ENCODE measurements around the gene KCNK10. TPM values are rescaled to one million over a fixed set of nuclear protein-coding genes. Genes with fewer than 3 reads are reported as not detected.

Gene KCNK10
- total RNA-seq, 4 donors from 2014 or later = 0.02 TPM; not detected in 3

GRCh38 chr14:88168498-88169165 is 154.4 kb downstream of the KCNK10 start:
- intact Hi-C loops (cut with DNase I; ENCODE audit: low total_unique reads) = no loop called here
- WGBS, 2 donors = 56 to 58% methylated on average over 3 of the region's 3 CpGs
- TF ChIP-seq POLR2A (IDR thresholded peaks at IDR 0.05) = no peak
- TF ChIP-seq, protein P1, sequence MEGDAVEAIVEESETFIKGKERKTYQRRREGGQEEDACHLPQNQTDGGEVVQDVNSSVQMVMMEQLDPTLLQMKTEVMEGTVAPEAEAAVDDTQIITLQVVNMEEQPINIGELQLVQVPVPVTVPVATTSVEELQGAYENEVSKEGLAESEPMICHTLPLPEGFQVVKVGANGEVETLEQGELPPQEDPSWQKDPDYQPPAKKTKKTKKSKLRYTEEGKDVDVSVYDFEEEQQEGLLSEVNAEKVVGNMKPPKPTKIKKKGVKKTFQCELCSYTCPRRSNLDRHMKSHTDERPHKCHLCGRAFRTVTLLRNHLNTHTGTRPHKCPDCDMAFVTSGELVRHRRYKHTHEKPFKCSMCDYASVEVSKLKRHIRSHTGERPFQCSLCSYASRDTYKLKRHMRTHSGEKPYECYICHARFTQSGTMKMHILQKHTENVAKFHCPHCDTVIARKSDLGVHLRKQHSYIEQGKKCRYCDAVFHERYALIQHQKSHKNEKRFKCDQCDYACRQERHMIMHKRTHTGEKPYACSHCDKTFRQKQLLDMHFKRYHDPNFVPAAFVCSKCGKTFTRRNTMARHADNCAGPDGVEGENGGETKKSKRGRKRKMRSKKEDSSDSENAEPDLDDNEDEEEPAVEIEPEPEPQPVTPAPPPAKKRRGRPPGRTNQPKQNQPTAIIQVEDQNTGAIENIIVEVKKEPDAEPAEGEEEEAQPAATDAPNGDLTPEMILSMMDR (IDR thresholded peaks at IDR 0.05) = no peak
- DNase-seq (ENCODE audit: low spot score in 2 of 2) = no peak
- no peak overlapping the region for H3K4me3 ChIP-seq (ENCODE audit: low read depth, poor library complexity, severe bottlenecking)

GRCh38 chr14:88168025-88168424 is 155.0 kb downstream of the KCNK10 start:
- no peak for TF ChIP-seq POLR2A (IDR thresholded peaks at IDR 0.05)
- TF ChIP-seq, protein P1 (IDR thresholded peaks at IDR 0.05) = no peak
- no peak for DNase-seq (ENCODE audit: low spot score in 2 of 2)
- intact Hi-C loops (cut with DNase I; ENCODE audit: low total_unique reads) = no loop called here
- no peak overlapping the region for H3K4me3 ChIP-seq (ENCODE audit: low read depth, poor library complexity, severe bottlenecking)
- WGBS, 2 donors = 88 to 90% methylated on average over 7 of the region's 7 CpGs

DNA sequence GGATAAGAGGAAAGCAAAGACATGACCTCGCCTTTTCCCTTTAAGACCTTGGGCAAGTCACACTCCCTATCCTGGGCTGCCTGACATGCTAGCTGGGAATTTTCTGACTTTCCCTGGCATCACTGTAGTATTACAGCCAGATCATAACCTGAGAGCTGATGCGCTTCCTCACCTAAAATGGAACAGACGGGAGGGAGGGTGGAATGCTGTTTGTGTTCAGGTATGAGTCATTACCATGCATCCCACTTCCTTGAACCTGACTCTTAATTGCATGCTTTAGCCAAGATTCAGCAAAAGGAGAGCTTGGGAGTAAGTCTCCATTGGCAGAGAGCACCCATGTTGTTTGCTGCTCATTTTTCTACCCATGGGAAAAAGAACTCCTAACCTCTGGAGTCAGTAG is 156.5 kb downstream of the KCNK10 start:
- DNase-seq (ENCODE audit: low spot score in 2 of 2) = no peak
- TF ChIP-seq POLR2A (IDR thresholded peaks at IDR 0.05) = no peak
- TF ChIP-seq, protein P1 (IDR thresholded peaks at IDR 0.05) = no peak
- intact Hi-C loops (cut with DNase I; ENCODE audit: low total_unique reads) = no loop called here
- WGBS, 2 donors = 54 to 71% methylated on average over 3 of the region's 3 CpGs
- no peak overlapping the region for H3K4me3 ChIP-seq (ENCODE audit: low read depth, poor library complexity, severe bottlenecking)

- TF ChIP-seq, protein P1 (IDR thresholded peaks at IDR 0.05) = no peak
- TF ChIP-seq POLR2A (IDR thresholded peaks at IDR 0.05) = no peak
- no peak overlapping the region for H3K4me3 ChIP-seq (ENCODE audit: low read depth, poor library complexity, severe bottlenecking)
- no peak for DNase-seq (ENCODE audit: low spot score in 2 of 2)
- WGBS, 2 donors = 48 to 62% methylated on average over 3 of the region's 3 CpGs
- intact Hi-C loops (cut with DNase I; ENCODE audit: low total_unique reads) = no loop called here
These were observed 158.0 kb downstream of the KCNK10 start for GRCh38 chr14:88164906-88165534.

GRCh38 chr14:88163731-88164255 is 159.3 kb downstream of the KCNK10 start:
- intact Hi-C loops (cut with DNase I; ENCODE audit: low total_unique reads) = no loop called here
- TF ChIP-seq, protein P1 (IDR thresholded peaks at IDR 0.05) = no peak
- no peak for TF ChIP-seq POLR2A (IDR thresholded peaks at IDR 0.05)
- no peak for DNase-seq (ENCODE audit: low spot score in 2 of 2)
- no peak overlapping the region for H3K4me3 ChIP-seq (ENCODE audit: low read depth, poor library complexity, severe bottlenecking)
- 75 to 80% methylated on average over 4 of the region's 4 CpGs for WGBS, 2 donors

Measured in lower leg skin (tissue), 4 donors.